Prostate gland (tissue), 2 donors: ENCODE data around the gene ANO10. TPM values are rescaled to one million over a fixed set of nuclear protein-coding genes. Genes with fewer than 3 reads are reported as not detected.

Experiments used
- DNase-seq: peaks from one replicate; pipeline ENCODE4 v3.0.0-alpha.2; 2019; ENCODE audit warnings: low spot score
- H3K27ac ChIP-seq, 2 donors: fragments of 200-600 bp; sonication (generic); 2 replicates each; pipeline ENCODE4 v1.5.1; 2017 to 2019
- H3K27me3 ChIP-seq: fragments of 200-600 bp; sonication (generic); replicated peaks from 2 replicates; pipeline ENCODE4 v1.5.1; 2019; ENCODE audit not compliant: insufficient read depth
- H3K36me3 ChIP-seq, 2 donors: fragments of 200-600 bp; sonication (generic); 1 replicate in 1 of 2; 2 replicates in 1 of 2; pipeline versions ENCODE4 v1.5.1 to v1.8.1; 2017 to 2019
- H3K4me1 ChIP-seq: fragments of 200-600 bp; sonication (generic); replicated peaks from 2 replicates; pipeline ENCODE4 v1.5.1; 2019
- H3K4me3 ChIP-seq, 2 donors: fragments of 200-600 bp; sonication (generic); 2 replicates each; pipeline ENCODE4 v1.5.1; 2017 to 2019
- H3K9me3 ChIP-seq: fragments of 200-600 bp; sonication (generic); 2 replicates; pipeline ENCODE4 v1.5.1; 2017
- CTCF ChIP-seq, 4 experiments: fragments of 200-600 bp in 2 of 4; fragments of 450-650 bp in 2 of 4; sonication (generic) in 2 of 4; IDR thresholded peaks; 1 replicate in 3 of 4; 2 replicates in 1 of 4; pipeline ENCODE4 v1.5.1; 2016 to 2019; ENCODE audit warnings: antibody characterized with exemption in 4 of 4, mild to moderate bottlenecking in 2 of 4, moderate library complexity in 2 of 4
- POLR2A ChIP-seq: fragments of 450-650 bp; IDR thresholded peaks from one replicate; pipeline ENCODE4 v1.6.1; 2016; ENCODE audit warnings: antibody characterized with exemption, mild to moderate bottlenecking
- POLR2AphosphoS5 ChIP-seq: sonication (generic); formaldehyde crosslinking; IDR thresholded peaks from one replicate; pipeline ENCODE4 v1.6.1; 2017; ENCODE audit warnings: antibody characterized with exemption
- WGBS: methylation state at CpG from one replicate; pipeline ENCODE4 v1.1.5; 2018; 5-methylcytosine and 5-hydroxymethylcytosine counted together
- intact Hi-C: fragments of 100-400 bp; cut with DNase I; formaldehyde crosslinking; loops from one replicate; pipeline ENCODE4 v1.14.2; 2022
- total RNA-seq, 2 donors: library from RNA; depleted of rRNA; stranded (reverse); fragments of >200 nt; gene quantifications; one replicate each; pipeline ENCODE4 v1.1.0, GENCODE V29; 2016

ANO10 gene
- total RNA-seq, 2 donors from 2014 or later, result 12.4 to 17.7 TPM

GRCh38 chr3:43451670-43452254, 170.0 kb downstream of the ANO10 start:
- intact Hi-C loops, result no loop called here
- H3K4me3 ChIP-seq, result no peak overlapping the region
- no peak overlapping the region for H3K27ac ChIP-seq
- H3K4me1 ChIP-seq, result no peaks in the 10 kb centered on the region
- no peaks in the 10 kb centered on the region for H3K27me3 ChIP-seq
- WGBS, result 95% methylated on average over 2 of the region's 2 CpGs
- DNase-seq, result no peak
- no peaks in the 10 kb centered on the region for H3K36me3 ChIP-seq
- H3K9me3 ChIP-seq, result no peaks in the 10 kb centered on the region
- no peak for TF ChIP-seq CTCF (IDR thresholded peaks at IDR 0.05)
- no peak for TF ChIP-seq POLR2A

- H3K27me3 ChIP-seq, result no peaks in the 10 kb centered on the region
- intact Hi-C loops, result no loop called here
- H3K27ac ChIP-seq, result no peak overlapping the region
- H3K9me3 ChIP-seq, result no peaks in the 10 kb centered on the region
- no peak for DNase-seq
- WGBS, result 96% methylated on average over 1 of the region's 1 CpG
- no peaks in the 10 kb centered on the region for H3K4me1 ChIP-seq
- H3K36me3 ChIP-seq, result no peaks in the 10 kb centered on the region
- TF ChIP-seq POLR2AphosphoS5, result no peak
- no peak for TF ChIP-seq POLR2A
- TF ChIP-seq CTCF (IDR thresholded peaks at IDR 0.05), result no peak
- no peak overlapping the region for H3K4me3 ChIP-seq
These were observed 173.7 kb downstream of the ANO10 start for GRCh38 chr3:43448098-43448497.

- Histone ChIP-seq H3K27me3 (no peaks in the 10 kb centered on the region), H3K4me1 (no peaks in the 10 kb centered on the region), H3K9me3 (no peaks in the 10 kb centered on the region), H3K27ac (no peak overlapping the region), H3K4me3 (no peak overlapping the region), H3K36me3 (no peaks in the 10 kb centered on the region)
- DNase-seq, result no peak
- TF ChIP-seq POLR2AphosphoS5 (no peak), CTCF (IDR thresholded peaks at IDR 0.05) (no peak), POLR2A (no peak)
- intact Hi-C loops, result no loop called here
- 68% methylated on average over 4 of the region's 4 CpGs for WGBS
These were observed 176.0 kb downstream of the ANO10 start for GRCh38 chr3:43445820-43446219.

- WGBS, result 97% methylated on average over 2 of the region's 2 CpGs
- TF ChIP-seq CTCF (IDR thresholded peaks at IDR 0.05) (no peak), POLR2A (no peak), POLR2AphosphoS5 (no peak)
- Histone ChIP-seq H3K4me1 (no peaks in the 10 kb centered on the region), H3K4me3 (no peak overlapping the region), H3K27me3 (no peaks in the 10 kb centered on the region), H3K27ac (no peak overlapping the region), H3K36me3 (no peaks in the 10 kb centered on the region), H3K9me3 (no peaks in the 10 kb centered on the region)
- DNase-seq, result no peak
- intact Hi-C loops, result no loop called here
These were observed 178.9 kb downstream of the ANO10 start for GRCh38 chr3:43442872-43443395.

GRCh38 chr3:43436507-43437140, 185.2 kb downstream of the ANO10 start:
- no peak for TF ChIP-seq POLR2A
- no peak for TF ChIP-seq POLR2AphosphoS5
- TF ChIP-seq CTCF (IDR thresholded peaks at IDR 0.05), result no peak
- intact Hi-C loops, result no loop called here
- WGBS, result 84% methylated on average over 3 of the region's 3 CpGs
- DNase-seq, result no peak
- no peaks in the 10 kb centered on the region for H3K9me3 ChIP-seq
- no peak overlapping the region for H3K27ac ChIP-seq
- no peaks in the 10 kb centered on the region for H3K27me3 ChIP-seq
- no peak overlapping the region for H3K4me3 ChIP-seq
- H3K36me3 ChIP-seq, result no peaks in the 10 kb centered on the region
- no peaks in the 10 kb centered on the region for H3K4me1 ChIP-seq
